Neural progenitor cell (in vitro differentiated cells): Measurements from ENCODE around the gene NRF1. TPM values are rescaled to one million over a fixed set of nuclear protein-coding genes. Genes with fewer than 3 reads are reported as not detected.

Experiments
- DNase-seq: peaks from one replicate; pipeline ENCODE4 v3.0.0-alpha.2; 2016; ENCODE audit warnings: low spot score
- H2AFZ ChIP-seq: fragments of 200-600 bp; sonication (generic); replicated peaks from 2 replicates; pipeline ENCODE4 v1.6.1; 2016; ENCODE audit warnings: antibody characterized with exemption
- H3F3A ChIP-seq: fragments of 200-600 bp; sonication (generic); 2 replicates; pipeline ENCODE4 v1.6.1; 2016; ENCODE audit warnings: antibody characterized with exemption, low read depth
- H3K27ac ChIP-seq: fragments of 200-600 bp; sonication (generic); 2 replicates; pipeline ENCODE4 v1.5.1; 2016; ENCODE audit warnings: mild to moderate bottlenecking
- H3K27me3 ChIP-seq: fragments of 200-600 bp; sonication (generic); 2 replicates; pipeline ENCODE4 v1.6.1; 2016; ENCODE audit warnings: mild to moderate bottlenecking, moderate library complexity
- H3K36me3 ChIP-seq: fragments of 200-600 bp; sonication (generic); 2 replicates; pipeline ENCODE4 v1.5.1; 2016
- H3K4me1 ChIP-seq: fragments of 200-600 bp; sonication (generic); 2 replicates; pipeline ENCODE4 v1.6.1; 2016; ENCODE audit warnings: mixed run types
- H3K4me2 ChIP-seq: fragments of 200-600 bp; sonication (generic); 2 replicates; pipeline ENCODE4 v1.6.1; 2016
- H3K4me3 ChIP-seq: fragments of 200-600 bp; sonication (generic); 2 replicates; pipeline ENCODE4 v1.5.1; 2016
- H3K79me2 ChIP-seq: fragments of 200-600 bp; sonication (generic); 2 replicates; pipeline ENCODE4 v1.6.1; 2016; ENCODE audit warnings: low read depth
- H3K9ac ChIP-seq: fragments of 200-600 bp; sonication (generic); 2 replicates; pipeline ENCODE4 v1.6.1; 2016
- H3K9me3 ChIP-seq: fragments of 200-600 bp; sonication (generic); 2 replicates; pipeline ENCODE4 v1.5.1; 2016; ENCODE audit warnings: low read depth
- H4K20me1 ChIP-seq: fragments of 200-600 bp; sonication (generic); 2 replicates; pipeline ENCODE4 v1.6.1; 2016; ENCODE audit warnings: low read depth
- H3K27ac Mint-ChIP-seq: 3 replicates; pipeline ENCODE4 v1.8.0; 2021; ENCODE audit warnings: mixed read lengths
- H3K27me3 Mint-ChIP-seq: 2 replicates; pipeline ENCODE4 v1.8.0; 2022; ENCODE audit warnings: low read depth, mild to moderate bottlenecking, inconsistent platforms, moderate library complexity, mixed read lengths; ENCODE audit not compliant: insufficient read depth
- H3K36me3 Mint-ChIP-seq: 3 replicates; pipeline ENCODE4 v1.8.0; 2021; ENCODE audit warnings: mixed read lengths
- H3K4me1 Mint-ChIP-seq: 3 replicates; pipeline ENCODE4 v1.8.0; 2021; ENCODE audit warnings: mixed read lengths
- H3K4me3 Mint-ChIP-seq: 3 replicates; pipeline ENCODE4 v1.8.0; 2021; ENCODE audit warnings: mild to moderate bottlenecking, moderate library complexity, mixed read lengths
- H3K9me3 Mint-ChIP-seq: 3 replicates; pipeline ENCODE4 v1.8.0; 2020; ENCODE audit warnings: mixed read lengths
- EZH2 ChIP-seq: fragments of 200-600 bp; sonication (generic); IDR thresholded peaks from 2 replicates; pipeline ENCODE4 v1.6.1; 2017; ENCODE audit warnings: antibody characterized with exemption, mild to moderate bottlenecking, moderate library complexity
- EZH2phosphoT487 ChIP-seq: fragments of 200-600 bp; sonication (generic); IDR thresholded peaks from 2 replicates; pipeline ENCODE4 v1.6.1; 2017; ENCODE audit warnings: antibody characterized with exemption
- total RNA-seq: library from RNA; depleted of rRNA; stranded (reverse); fragments of >200 nt; gene quantifications from 2 replicates; pipeline ENCODE4 v1.2.3, GENCODE V29; 2015; ENCODE audit warnings: low replicate concordance
- TF ChIP-seq, protein P1 (sequence below): fragments of 200-600 bp; sonication (generic); IDR thresholded peaks from 2 replicates; pipeline ENCODE4 v1.5.1; 2017; ENCODE audit warnings: antibody characterized with exemption, mild to moderate bottlenecking

Gene NRF1
- total RNA-seq, 1 donor from 2014 or later: 22.9 TPM

DNA sequence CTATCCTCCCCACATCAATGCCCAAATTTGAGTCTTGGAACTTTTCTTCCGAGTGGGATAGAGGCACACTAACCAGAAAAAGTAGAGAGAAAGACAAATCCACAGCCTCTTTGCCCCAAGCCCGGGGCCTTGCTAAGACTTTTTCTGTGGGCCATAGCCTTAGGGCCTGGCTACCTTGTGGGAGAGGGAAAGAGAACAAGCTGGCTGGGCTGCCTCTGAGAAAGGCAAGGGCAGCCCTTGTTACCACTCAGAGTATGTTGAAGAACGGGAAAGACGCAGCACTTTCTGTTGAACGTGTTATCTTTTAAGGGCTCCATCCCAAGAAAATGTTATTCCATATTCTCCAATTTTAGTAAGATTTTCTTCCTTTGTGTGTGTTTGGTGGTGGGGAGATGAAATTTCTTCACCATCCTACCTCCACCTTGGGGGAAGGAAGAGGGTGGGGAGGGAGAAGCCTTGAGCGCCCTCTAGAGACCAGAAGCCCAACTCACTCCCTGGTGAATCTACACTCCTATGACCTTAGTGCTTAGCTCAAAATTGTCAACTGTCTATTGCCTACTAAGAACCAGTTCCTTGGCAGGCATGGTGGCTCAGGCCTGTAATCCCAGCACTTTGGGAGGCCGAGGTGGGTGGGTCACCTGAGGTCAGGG is 3.9 kb upstream of the NRF1 start:
- peaks cover 17% of the 10 kb centered on the region for H4K20me1 ChIP-seq
- no peak overlapping the region for H3K27ac Mint-ChIP-seq
- H3K27me3 ChIP-seq: no peaks in the 10 kb centered on the region
- no peak overlapping the region for H3K4me2 ChIP-seq
- DNase-seq: peak; percentile 64
- no peaks in the 10 kb centered on the region for H3K9me3 ChIP-seq
- H3K36me3 ChIP-seq: no peaks in the 10 kb centered on the region
- peaks cover 14% of the 10 kb centered on the region for H3K4me1 Mint-ChIP-seq
- no peak overlapping the region for H3K9ac ChIP-seq
- peaks cover 3% of the 10 kb centered on the region for H3K4me1 ChIP-seq
- TF ChIP-seq, protein P1, sequence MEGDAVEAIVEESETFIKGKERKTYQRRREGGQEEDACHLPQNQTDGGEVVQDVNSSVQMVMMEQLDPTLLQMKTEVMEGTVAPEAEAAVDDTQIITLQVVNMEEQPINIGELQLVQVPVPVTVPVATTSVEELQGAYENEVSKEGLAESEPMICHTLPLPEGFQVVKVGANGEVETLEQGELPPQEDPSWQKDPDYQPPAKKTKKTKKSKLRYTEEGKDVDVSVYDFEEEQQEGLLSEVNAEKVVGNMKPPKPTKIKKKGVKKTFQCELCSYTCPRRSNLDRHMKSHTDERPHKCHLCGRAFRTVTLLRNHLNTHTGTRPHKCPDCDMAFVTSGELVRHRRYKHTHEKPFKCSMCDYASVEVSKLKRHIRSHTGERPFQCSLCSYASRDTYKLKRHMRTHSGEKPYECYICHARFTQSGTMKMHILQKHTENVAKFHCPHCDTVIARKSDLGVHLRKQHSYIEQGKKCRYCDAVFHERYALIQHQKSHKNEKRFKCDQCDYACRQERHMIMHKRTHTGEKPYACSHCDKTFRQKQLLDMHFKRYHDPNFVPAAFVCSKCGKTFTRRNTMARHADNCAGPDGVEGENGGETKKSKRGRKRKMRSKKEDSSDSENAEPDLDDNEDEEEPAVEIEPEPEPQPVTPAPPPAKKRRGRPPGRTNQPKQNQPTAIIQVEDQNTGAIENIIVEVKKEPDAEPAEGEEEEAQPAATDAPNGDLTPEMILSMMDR: peak; percentile 73
- no peak for TF ChIP-seq EZH2
- H3K27me3 Mint-ChIP-seq: peaks cover 6% of the 10 kb centered on the region
- H3K9me3 Mint-ChIP-seq: no peaks in the 10 kb centered on the region
- H3K36me3 Mint-ChIP-seq: peaks cover 31% of the 10 kb centered on the region
- no peak overlapping the region for H3K4me3 ChIP-seq
- no peak overlapping the region for H3K27ac ChIP-seq
- H2AFZ ChIP-seq: no peak overlapping the region
- peaks cover 22% of the 10 kb centered on the region for H3F3A ChIP-seq
- peaks cover 36% of the 10 kb centered on the region for H3K79me2 ChIP-seq
- no peak overlapping the region for H3K4me3 Mint-ChIP-seq

DNA sequence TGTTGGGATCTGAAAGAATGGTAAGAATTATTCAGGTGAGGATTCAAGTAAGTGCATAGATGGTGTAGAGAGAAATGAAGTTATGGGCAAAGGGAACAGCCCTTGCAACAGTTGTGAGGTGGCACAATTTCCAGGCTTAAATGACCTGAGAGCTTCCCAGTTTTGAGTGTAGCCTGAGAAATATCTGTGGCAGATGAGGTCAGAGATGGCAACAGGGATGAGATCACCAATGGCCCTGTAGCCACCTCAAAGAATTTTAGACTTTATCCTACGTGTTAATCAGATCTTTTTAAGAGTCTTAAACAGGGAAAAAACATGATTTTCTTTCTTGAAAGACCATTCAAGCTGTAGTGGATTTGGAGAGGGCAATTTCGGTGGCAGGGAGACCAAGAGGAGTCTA is 1.9 kb upstream of the NRF1 start:
- Histone ChIP-seq H3F3A (peaks cover 22% of the 10 kb centered on the region), H3K79me2 (peaks cover 57% of the 10 kb centered on the region), H3K4me3 (no peak overlapping the region), H3K27me3 (no peaks in the 10 kb centered on the region), H2AFZ (no peak overlapping the region), H3K36me3 (no peaks in the 10 kb centered on the region), H3K4me2 (no peak overlapping the region), H3K27ac (no peak overlapping the region), H3K4me1 (peaks cover 13% of the 10 kb centered on the region), H3K9ac (no peak overlapping the region), H3K9me3 (no peaks in the 10 kb centered on the region), H4K20me1 (peaks cover 37% of the 10 kb centered on the region)
- Mint-ChIP-seq H3K36me3 (peaks cover 32% of the 10 kb centered on the region), H3K4me3 (peak overlapping the region; percentile 98), H3K9me3 (no peaks in the 10 kb centered on the region), H3K4me1 (peaks cover 29% of the 10 kb centered on the region), H3K27ac (peak overlapping the region; percentile 51), H3K27me3 (peaks cover 8% of the 10 kb centered on the region)
- DNase-seq: no peak
- TF ChIP-seq EZH2phosphoT487: no peak
- TF ChIP-seq, protein P1: no peak

DNA sequence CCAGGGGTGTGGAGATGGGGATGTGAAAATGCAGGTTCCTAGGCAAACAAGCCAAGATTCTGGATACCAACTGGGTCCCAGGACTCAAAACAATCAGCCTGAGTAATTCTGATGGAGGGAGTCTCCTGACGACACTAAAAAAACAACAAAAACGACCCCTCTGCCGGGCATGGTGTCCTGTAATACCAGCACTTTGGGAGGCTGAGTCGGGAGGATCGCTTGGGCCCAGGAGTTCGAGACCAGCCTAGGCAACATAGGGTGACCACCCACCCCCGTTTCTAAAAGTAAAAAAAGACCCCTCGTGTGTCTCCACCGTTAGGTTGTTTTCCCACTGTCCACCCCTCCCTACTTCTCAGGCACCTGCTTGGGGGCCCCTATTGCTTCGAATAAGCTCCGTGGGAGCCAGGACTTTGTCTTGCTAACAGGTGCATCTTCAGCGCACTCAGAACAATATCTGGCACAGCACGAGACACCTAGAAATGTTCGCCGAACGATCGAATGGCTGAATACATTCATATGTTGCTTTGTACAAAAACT is 743 bp upstream of the NRF1 start:
- Histone ChIP-seq H3K4me1 (peaks cover 18% of the 10 kb centered on the region), H3K27ac (peak overlapping the region; percentile 98), H3K36me3 (no peaks in the 10 kb centered on the region), H3K4me3 (peak overlapping the region; percentile 98), H4K20me1 (peaks cover 48% of the 10 kb centered on the region), H2AFZ (peak overlapping the region; percentile 92), H3K9me3 (no peaks in the 10 kb centered on the region), H3K4me2 (peak overlapping the region; percentile 80), H3K79me2 (peaks cover 68% of the 10 kb centered on the region), H3F3A (peaks cover 12% of the 10 kb centered on the region), H3K27me3 (no peaks in the 10 kb centered on the region), H3K9ac (peak overlapping the region; percentile 95)
- peaks cover 39% of the 10 kb centered on the region for H3K4me1 Mint-ChIP-seq
- H3K9me3 Mint-ChIP-seq: no peaks in the 10 kb centered on the region
- peak overlapping the region; percentile 98 for H3K27ac Mint-ChIP-seq
- peak overlapping the region; percentile 98 for H3K4me3 Mint-ChIP-seq
- peaks cover 30% of the 10 kb centered on the region for H3K36me3 Mint-ChIP-seq
- peaks cover 8% of the 10 kb centered on the region for H3K27me3 Mint-ChIP-seq
- TF ChIP-seq EZH2phosphoT487 (no peak), EZH2 (no peak)
- TF ChIP-seq, protein P1: no peak
- DNase-seq: peak; percentile 52
